NCI-H1105 (cell line): ENCODE data around the gene CD46.
"Not testable (repeated sequence)": the region's sequence is repeated elsewhere in the genome, so short reads cannot be mapped to it uniquely, and the experiment has no call there.

Experiments used
- DNase-seq: peaks from one replicate; lab custom pipeline; 2025; lab: John Stamatoyannopoulos, UW

Gene CD46

DNA sequence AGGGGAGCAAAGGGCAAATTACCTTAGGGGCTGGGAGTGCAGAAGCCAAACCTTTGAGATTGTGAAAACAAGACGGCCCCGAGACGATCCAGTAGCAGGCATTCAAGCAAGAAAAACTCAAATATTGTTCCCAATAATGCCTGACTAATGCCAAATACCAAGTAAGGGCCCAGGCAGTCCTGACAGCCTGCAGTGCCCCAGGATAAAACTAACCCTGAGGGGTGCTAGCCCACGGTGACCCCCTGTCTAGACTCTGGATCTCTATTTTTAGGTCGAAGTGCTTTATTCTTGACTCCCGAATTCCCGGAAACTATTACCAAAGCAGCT is 428 bp upstream of the CD46 start:
- not testable (repeated sequence) for DNase-seq

DNA sequence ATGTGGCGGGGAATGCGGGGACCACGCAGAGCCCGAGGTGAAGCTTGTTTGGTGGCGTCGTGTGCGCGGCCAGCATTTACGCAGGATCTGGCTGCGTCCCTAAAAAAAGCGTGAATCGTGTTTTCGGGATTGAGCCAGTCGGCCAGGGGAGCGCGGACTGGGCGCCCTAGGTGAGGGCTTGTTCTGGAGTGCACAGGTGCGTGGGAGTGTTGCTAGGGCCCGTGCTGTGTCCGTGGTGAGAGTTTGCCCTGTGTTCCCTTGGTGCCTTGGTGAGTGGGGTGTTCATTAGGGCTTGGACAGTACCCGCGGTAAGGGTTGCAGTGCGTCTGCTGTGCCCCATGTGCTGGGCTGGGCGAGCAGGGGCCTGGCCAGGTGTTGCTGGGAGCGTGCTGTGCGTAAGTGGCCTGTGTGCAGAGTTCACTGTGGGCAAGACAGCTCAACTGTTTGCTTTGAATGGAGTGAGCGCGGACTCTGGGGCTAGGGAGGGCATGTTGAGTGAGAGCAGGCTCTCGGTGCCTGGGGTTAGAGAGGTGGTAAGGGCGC is 673 bp downstream of the CD46 start:
- no peak for DNase-seq

DNA sequence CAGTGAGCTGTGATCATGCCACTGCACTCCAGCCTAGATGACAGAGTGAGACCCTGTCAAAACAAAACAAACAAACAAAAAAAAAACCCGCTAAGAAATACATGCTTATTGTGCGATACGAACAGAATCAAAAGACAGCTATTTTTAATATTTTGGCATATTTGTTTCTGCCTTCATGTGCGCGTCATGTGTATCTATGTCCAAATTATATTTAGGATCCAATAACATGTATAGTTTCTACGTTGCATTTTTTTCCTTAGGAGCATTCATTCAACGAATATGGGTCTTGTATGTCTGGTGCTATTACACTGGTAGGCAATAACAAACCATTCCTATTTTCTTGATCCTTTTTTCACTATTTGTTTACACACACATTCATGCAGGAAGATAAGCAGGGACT is 1.8 kb downstream of the CD46 start:
- no peak for DNase-seq

DNA sequence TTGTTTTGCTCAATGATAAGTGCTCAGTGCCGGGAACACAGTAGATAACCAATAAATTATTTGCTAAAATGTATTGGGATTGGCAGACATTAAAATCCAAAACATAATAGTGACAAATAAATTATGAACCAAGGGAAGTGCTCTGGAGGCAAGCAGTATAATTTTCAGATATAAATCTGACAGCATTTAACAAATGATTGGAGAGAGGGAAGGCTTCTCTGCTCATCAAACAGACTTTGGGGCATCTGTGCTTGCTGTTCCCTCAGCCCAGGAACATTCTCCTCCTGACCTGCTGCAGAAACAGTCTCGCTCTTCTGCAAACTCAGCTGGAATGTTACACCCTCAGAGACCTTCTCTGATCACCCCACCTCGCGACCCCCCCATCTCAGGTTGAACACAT is 2.2 kb downstream of the CD46 start:
- no peak for DNase-seq

DNA sequence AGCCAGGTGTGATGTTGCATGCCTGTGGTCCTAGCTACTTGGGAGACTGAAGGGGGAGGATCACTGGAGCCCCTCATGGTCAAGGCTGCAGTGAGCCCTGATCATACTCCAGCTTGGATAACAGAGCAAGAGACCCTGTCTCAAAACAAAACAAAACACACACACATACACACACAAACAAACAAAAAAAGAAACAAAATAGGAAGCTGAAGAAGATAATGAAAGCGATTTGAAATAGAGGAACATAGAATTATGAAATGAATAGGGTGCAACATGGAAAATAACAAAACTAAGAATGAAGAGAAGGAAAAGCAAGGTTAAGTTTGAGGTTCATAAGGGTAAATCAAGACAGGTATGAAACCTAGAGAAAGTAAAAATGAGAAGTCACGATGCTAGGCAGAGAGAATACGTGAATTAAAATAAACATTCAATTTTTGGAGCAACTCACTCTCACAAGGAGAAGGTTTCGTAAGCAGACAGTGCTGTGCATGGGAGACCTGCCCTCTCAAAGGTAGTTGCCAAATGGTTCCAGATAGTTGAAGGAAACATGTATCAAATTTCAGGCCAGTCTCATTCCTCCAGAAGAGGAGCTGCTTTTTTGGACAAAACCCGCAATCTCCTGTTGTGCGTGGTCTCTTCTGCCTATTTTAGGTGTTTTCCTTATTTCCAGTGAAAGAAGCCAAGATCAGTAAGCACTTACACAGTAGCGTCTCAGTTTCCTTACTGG is 3.3 kb downstream of the CD46 start:
- no peak for DNase-seq

DNA sequence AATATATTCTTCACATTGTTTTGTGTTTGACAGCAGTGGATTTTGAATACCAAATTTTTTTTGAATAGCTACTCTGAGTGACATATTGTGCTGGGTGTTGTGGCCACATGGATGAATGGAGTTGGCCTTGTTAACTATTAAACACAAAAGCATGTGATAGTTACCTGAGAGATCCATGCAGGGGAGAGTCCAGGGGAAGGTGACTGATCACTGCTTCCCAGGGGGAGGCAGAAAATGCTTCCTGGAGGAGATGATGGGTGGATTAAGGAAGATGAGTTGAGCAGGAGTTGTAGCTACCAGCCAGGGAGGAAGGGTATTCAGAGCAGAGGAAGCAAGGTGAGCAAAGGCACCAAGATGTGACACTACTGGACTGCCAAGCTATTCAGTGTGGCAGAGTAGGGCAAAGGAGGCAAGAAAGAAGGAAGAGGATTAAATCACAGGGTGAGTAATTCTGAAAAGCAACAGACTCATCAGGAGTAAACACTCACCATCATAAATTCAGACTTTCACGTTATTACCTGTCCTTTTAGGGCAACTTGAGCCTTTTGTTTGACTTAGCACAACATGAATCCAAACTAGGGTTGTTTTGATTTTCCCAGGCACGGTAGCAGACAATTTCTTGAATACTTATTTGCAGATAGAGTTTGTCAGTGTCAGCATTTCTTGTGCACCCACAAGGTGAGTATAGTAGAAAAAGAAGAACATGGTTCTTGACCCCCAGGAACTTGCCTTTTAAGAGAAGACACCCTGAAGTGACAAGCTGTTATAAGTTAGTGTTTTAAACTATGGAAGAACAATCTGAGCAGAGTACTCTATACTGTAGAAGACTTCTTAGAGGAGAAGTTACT is 4.2 kb downstream of the CD46 start:
- no peak for DNase-seq

DNA sequence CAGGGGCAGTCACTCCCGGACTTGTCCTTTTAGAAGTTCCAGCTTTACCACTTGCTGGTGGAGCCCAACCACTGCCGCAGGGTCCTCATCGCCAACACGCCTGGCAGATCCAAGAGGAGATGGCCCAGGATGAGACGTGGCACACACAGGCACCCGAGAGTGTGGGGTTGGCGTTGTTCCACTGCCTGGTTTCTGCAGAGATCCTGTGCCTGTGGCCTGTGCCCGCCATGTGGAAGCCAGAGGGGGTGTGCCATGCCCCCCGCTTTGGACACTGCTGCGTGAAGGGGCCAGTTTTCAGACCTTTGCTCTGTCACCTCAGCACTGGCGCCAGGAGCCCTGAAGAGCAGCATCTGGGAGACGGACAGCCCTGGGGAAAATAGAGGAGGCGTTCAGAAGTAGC is 10.8 kb downstream of the CD46 start:
- DNase-seq, result no peak

DNA sequence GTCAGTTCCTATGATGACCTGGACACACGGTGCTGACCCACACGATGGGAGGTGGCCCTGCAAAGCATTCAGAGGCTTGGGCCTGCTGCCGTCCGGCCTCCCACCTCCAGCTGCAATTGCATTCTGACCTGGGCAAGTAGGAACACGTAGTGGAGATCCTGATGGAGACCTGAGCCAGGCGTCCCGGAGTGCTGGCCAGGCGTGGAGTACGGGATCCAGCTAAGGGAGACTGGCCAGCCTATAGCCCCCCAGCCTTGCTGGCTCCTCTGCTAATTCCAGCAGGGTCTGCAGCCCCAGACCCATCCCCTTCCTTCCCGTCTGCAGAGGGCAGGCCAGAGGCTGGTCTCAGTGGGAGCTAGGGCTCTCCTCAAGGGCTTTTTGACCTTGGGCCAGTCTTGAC is 11.2 kb downstream of the CD46 start:
- DNase-seq, result no peak

DNA sequence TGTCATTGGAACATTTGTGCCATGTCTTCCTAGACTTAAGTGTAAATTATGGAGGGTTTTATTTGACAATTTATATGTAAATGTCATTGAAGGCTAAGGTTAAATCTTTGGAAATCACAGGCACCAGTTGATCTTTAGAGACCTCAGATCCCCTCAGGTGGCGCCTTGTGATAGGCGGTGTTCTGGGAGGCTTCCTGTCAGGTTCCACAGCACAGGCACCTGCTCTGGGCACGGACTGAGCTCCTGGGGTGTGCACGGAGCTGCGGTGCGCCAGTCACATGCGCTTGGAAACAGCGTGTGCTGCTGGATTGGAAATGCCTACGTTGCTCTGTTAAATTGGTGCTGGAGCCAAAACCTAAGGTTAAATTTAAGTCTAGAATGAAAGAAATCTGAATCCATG is 12.1 kb downstream of the CD46 start:
- DNase-seq, result no peak

DNA sequence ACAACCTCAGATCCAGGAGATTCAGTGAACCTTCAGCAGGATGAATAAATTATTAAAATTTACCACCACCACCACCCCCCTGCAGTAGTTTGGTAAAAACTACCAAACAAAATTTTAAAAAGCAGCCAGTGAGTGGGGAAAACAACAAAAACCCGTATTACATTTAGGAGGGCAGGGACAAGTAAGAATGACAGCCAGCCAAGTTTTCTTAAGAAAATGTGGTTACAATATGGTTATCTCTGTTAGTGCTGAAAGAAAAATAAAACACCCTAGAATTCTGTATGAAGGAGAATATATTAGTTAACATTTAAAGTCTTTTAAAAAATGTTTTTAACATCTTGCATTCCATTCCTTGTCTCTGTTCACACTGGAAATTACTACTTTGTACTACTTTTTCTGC is 14.7 kb downstream of the CD46 start:
- DNase-seq, result no peak

DNA sequence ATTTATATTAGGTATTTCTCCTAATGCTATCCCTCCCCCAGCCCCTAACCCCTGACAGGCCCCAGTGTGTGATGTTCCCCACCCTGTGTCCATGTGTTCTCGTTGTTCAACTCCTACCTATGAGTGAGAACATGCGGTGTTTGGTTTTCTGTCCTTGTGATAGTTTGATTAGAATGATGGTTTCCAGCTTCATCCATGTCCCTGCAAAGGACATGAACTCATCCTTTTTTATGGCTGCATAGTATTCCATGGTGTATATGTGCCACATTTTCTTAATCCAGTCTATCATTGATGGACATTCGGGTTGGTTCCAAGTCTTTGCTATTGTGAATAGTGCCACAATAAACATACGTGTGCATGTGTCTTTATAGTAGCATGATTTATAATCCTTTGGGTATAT is 18.7 kb downstream of the CD46 start:
- DNase-seq, result not testable (repeated sequence)

DNA sequence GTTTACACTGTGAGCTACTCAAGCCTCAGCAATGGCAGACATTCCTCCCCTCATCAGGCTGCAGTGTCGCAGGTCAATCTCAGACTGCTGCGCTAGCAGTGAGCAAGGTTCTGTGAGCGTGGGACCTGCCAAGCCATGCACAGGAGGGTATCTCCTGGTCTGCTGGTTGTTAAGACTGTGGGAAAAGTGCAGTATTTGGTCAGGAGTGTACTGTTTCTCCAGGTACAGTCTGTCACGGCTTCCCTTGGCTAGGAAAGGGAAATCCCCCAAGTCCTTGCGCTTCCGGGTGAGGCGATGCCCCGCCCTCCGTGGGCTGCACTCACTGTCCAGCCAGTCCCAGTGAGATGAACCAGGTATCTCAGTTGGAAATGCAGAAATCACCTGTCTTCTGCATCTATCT is 24.2 kb downstream of the CD46 start:
- DNase-seq, result not testable (repeated sequence)

DNA sequence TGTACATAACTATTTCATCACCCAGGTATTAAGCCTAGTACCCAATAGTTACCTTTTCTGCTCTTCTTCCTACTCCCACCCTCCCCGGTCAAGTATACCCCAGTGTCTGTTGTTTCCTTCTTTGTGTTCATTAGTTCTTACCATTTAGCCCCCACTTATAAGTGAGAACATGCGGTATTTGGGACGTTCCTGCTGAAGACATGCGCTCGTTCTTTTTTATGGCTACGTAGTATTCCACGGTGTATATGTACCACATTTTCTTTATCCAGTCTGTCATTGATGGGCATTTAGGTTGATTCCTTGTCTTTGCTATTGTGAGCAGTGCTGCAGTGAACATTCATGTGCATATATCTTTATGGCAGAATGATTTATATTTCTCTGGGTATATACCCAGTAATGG is 25.6 kb downstream of the CD46 start:
- not testable (repeated sequence) for DNase-seq

DNA sequence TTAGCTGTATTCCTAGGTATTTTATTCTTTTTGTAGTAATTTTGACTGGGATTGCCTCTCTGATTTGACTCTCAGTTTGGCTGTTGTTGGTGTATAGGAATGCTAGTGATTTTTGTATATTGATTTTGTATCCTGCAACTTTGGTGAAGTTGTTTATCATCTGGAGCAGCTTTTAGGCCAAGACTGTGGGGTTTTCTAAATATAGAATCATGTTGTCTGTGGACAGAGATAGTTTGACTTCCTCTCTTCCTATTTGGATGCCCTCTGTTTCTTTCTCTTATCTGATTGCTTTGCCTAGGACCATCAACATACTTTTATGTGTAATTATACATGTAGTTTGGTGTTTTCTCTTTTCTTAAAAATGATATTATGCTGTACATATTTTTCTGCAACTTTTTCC is 27.2 kb downstream of the CD46 start:
- DNase-seq, result no peak

DNA sequence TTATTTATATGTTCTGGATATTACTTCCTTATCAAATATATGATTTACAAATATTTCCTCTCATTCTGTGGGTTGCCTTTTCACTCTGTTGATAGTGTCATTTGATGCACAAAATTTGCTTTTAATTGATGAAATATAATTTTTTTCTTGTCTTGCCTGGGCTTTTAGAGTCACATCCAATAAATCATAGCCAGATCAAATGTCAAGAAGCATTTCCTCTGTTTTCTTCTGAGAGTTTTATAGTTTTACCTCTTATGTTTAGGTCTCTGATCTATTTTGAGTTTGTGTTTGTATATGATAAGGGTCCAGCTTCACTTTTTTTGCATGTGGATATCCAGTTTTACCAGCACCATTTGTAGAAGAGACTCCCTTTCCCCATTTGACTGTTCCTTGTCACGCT is 29.5 kb downstream of the CD46 start:
- DNase-seq, result no peak

DNA sequence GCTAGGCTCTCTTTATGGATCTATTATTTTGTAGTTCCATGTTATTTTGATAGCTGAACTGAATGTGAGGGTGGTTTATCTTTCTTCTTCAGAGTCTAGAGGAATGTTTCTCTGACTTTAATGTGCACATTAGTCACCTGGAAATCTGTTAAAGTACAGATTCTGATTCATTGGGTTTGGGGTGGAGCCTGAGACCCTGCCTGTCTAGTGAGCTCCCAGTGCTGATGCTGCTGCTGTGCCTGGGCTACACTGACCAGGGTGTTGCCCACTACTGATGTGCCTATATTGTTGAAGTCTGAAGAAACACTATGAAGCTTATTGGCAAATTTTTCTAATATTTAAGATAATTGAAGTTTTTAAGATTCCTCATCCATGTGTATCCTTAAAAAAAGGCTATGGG is 35.9 kb downstream of the CD46 start:
- DNase-seq, result no peak

DNA sequence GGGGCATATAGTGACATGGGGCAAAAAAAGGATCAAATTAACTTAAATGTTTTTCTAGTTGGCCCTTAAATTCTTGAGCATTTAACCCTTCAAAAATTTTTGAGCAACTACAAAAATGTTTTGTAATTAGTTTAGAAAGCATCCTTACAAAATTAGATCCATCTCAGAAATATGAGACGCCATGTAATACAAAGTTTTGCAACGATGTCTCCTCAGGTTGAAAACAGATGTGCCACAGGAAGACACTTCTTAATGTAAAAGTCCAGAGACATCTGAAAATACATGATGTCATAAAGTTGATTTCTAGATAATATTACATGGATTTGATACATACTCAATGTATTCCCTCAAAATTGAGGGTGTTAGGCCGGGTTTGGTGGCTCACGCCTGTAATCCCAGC is 37.5 kb downstream of the CD46 start:
- DNase-seq, result no peak

DNA sequence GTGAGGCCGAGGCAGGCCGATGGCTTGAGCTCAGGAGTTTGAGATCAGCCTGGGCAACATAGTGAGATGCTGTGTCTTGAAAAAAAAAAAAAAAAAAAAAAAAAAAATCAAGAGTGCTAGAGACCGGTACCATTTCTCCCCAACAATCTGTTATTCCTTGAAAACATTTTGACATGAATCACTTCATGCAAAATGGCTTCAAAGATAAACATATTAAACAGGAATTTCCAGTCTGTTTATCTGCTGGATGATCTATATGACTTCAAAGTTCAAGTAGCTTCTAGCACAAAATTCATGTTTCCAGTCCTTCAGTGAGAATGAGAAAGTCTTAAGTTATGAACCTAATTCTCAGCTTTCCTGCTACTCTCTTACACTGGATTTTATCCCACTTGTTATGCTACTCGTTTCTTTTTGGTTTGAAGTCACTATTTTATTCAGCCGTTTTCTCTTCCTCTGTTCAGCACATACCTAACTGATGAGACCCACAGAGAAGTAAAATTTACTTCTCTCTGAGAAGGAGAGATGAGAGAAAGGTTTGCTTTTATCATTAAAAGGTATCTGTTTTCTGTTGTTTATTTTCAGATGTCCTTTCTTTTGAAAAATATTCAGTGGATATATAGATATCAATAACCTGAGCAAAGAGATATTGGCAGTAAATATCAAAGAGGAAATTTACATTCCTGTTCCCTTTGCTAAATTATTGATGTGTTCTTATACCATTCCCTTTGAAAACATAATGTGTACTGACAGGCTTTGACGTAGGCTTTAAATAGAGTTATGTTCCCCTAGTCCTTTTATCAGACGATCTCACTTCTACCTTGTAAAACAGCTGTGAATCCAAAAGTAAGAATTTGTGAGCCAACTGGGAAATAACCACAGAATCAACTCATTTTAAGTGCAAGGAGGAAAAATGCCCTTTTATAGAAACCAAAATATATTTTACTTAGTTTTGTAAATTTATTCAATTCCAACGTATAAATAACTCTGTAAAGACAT is 38.2 kb downstream of the CD46 start:
- no peak for DNase-seq

DNA sequence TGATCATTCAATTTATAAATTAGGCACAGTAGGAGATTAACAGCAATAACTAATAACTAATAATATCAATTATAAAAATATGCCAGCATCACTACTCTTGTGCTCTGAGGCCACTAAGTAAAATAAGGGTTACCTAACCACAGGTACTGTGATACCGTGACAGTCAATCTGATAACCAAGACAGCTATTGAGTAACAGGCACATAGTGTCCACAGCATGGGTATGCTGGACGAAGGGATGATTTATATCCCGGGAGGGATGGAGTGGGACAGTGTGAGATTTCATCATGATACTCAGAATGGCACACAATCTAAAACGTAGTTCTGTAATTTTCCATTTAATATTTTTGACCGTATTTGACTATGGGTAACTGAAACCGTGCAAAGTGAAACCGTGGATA is 39.4 kb downstream of the CD46 start:
- no peak for DNase-seq

DNA sequence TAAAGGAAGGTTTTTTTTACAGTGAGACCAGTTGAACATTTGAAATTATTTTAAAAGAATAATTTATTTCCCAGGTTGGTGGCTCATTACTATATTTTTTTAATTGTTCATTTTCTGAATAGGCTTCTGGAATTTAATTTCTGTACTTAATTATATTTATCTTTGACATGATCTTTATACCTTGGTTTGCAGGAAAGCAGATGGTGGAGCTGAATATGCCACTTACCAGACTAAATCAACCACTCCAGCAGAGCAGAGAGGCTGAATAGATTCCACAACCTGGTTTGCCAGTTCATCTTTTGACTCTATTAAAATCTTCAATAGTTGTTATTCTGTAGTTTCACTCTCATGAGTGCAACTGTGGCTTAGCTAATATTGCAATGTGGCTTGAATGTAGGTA is 41.5 kb downstream of the CD46 start:
- DNase-seq, result no peak

DNA sequence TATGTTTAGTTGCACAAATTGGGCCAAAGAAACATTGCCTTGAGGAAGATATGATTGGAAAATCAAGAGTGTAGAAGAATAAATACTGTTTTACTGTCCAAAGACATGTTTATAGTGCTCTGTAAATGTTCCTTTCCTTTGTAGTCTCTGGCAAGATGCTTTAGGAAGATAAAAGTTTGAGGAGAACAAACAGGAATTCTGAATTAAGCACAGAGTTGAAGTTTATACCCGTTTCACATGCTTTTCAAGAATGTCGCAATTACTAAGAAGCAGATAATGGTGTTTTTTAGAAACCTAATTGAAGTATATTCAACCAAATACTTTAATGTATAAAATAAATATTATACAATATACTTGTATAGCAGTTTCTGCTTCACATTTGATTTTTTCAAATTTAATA is 43.0 kb downstream of the CD46 start:
- DNase-seq, result no peak

DNA sequence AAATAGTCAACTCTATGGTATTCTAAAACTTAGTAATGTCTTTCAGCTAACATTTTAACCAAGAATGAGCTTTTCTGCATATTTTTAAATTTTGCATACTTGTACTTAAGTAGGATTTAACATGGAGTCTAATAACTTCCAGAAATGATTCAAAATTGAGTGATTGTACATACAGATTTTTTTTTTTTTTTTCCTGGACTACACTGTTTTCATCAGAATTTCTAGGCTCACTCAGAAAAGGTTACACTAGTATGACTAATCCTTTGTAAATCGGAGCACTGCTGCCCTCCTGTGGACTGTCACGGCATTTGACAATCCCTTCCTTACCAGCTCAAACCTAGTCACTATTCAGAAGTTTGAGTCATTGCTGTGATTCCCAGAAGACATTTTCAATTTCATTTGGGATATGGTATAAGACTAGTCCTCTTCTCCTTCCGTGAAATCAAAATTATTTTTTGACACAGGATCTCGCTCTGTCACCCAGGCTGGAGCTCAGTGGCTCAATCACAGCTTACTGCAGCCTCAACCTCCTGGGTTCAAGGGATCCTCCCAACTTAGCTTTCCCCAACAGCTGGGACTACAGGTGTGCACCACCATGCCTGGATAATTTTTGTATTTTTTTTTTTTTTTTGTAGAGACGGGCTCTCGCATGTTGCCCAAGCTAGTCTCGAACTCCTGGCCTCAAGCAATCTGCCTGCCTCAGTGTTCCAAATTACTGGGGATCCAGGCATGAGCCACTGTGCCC is 45.5 kb downstream of the CD46 start:
- DNase-seq, result peak; percentile 42
